ENCODE measurements around the gene RANBP3L.

RANBP3L gene

GRCh38 chr5:36252722-36253365 lies 48.9 kb downstream of the RANBP3L start:
- H3K4me3 ChIP-seq (replicated peaks; ENCODE audit: low read depth, low read length) = no peak overlapping the region

GRCh38 chr5:36251218-36251617 lies 50.5 kb downstream of the RANBP3L start:
- TF ChIP-seq CTCF (IDR thresholded peaks at IDR 0.05; ENCODE audit: insufficient read depth, low read length, poor library complexity, severe bottlenecking) = no peak
- Histone ChIP-seq H3K27me3 (replicated peaks; ENCODE audit: control insufficient read depth, insufficient read depth, low read length) (no peaks in the 10 kb centered on the region), H3K4me3 (replicated peaks; ENCODE audit: low read depth, low read length) (no peak overlapping the region), H3K36me3 (ENCODE audit: control insufficient read depth, insufficient read depth, low read length) (no peaks in the 10 kb centered on the region)
- no peak for DNase-seq (ENCODE audit: extremely low read depth, insufficient read length)

More at GRCh38 chr5:36252722-36253365, 48.9 kb downstream of the RANBP3L start:
- Histone ChIP-seq H3K36me3 (ENCODE audit: control insufficient read depth, insufficient read depth, low read length) (no peaks in the 10 kb centered on the region), H3K27me3 (replicated peaks; ENCODE audit: control insufficient read depth, insufficient read depth, low read length) (no peaks in the 10 kb centered on the region)
- no peak for DNase-seq (ENCODE audit: extremely low read depth, insufficient read length)
- TF ChIP-seq CTCF (IDR thresholded peaks at IDR 0.05; ENCODE audit: insufficient read depth, low read length, poor library complexity, severe bottlenecking) = no peak

GRCh38 chr5:36250427-36250826 lies 51.3 kb downstream of the RANBP3L start:
- no peak for DNase-seq (ENCODE audit: extremely low read depth, insufficient read length)
- no peaks in the 10 kb centered on the region for H3K27me3 ChIP-seq (replicated peaks; ENCODE audit: control insufficient read depth, insufficient read depth, low read length)
- TF ChIP-seq CTCF (IDR thresholded peaks at IDR 0.05; ENCODE audit: insufficient read depth, low read length, poor library complexity, severe bottlenecking) = no peak
- H3K36me3 ChIP-seq (ENCODE audit: control insufficient read depth, insufficient read depth, low read length) = no peaks in the 10 kb centered on the region
- H3K4me3 ChIP-seq (replicated peaks; ENCODE audit: low read depth, low read length) = no peak overlapping the region

GRCh38 chr5:36246036-36246800 lies 55.5 kb downstream of the RANBP3L start:
- H3K36me3 ChIP-seq (ENCODE audit: control insufficient read depth, insufficient read depth, low read length) = no peaks in the 10 kb centered on the region
- TF ChIP-seq CTCF (IDR thresholded peaks at IDR 0.05; ENCODE audit: insufficient read depth, low read length, poor library complexity, severe bottlenecking) = no peak
- DNase-seq (ENCODE audit: extremely low read depth, insufficient read length) = no peak
- no peaks in the 10 kb centered on the region for H3K27me3 ChIP-seq (replicated peaks; ENCODE audit: control insufficient read depth, insufficient read depth, low read length)
- no peak overlapping the region for H3K4me3 ChIP-seq (replicated peaks; ENCODE audit: low read depth, low read length)

GRCh38 chr5:36244076-36244475 lies 57.6 kb downstream of the RANBP3L start:
- TF ChIP-seq CTCF (IDR thresholded peaks at IDR 0.05; ENCODE audit: insufficient read depth, low read length, poor library complexity, severe bottlenecking) = no peak
- DNase-seq (ENCODE audit: extremely low read depth, insufficient read length) = no peak
- Histone ChIP-seq H3K36me3 (ENCODE audit: control insufficient read depth, insufficient read depth, low read length) (no peaks in the 10 kb centered on the region), H3K4me3 (replicated peaks; ENCODE audit: low read depth, low read length) (no peak overlapping the region), H3K27me3 (replicated peaks; ENCODE audit: control insufficient read depth, insufficient read depth, low read length) (no peaks in the 10 kb centered on the region)
